ENCODE measurements around the gene BCLAF1. TPM values are rescaled to one million over a fixed set of nuclear protein-coding genes. Genes with fewer than 3 reads are reported as not detected.
A peak's percentile ranks its signal among the peaks of the same experiment; 100 is the strongest.

BCLAF1 gene
- total RNA-seq, 1 experiment from 2014 or later = 159 TPM

DNA sequence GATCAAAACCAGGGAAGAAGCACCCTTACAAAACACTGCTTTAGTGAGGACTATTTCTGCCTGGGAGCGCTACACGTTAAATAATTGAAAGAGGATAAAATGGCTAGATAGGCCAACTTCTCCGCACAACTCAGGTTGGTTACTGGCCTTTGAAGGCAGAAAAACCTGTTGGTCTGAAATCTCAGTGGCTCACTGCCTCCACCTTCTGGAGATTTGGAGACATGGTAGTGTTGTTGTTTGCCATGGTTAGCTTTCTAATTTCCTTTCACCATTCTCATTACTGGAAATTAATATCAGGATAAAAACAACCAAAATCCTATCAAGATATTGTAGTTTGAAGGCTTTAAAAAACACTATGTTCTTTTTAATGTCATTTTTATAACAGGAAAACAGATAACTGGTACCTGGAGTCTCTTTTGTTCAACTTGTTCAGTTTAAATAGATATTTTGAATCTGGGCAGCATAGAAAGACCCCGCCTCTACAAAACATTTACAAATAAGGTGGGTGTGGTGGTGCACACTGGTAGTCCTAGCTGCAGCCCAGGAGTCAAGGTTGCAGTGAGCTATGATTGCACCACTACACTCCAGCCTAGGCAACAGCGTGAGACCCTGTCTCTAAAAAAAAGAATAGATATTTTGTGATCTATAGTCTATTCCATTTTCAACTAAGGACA lies 27.5 kb upstream of the BCLAF1 start:
- ATAC-seq = peak; percentile 95
- Histone ChIP-seq H3K9me2 (ENCODE audit: insufficient read depth) (no peaks in the 10 kb centered on the region), H4K20me1 (ENCODE audit: insufficient read depth) (no peaks in the 10 kb centered on the region), H3K36me3 (ENCODE audit: control insufficient read depth in 1 of 2, insufficient read depth in 2 of 2, low read length in 2 of 2) (no peaks in the 10 kb centered on the region), H3K4me1 (ENCODE audit: control insufficient read depth in 1 of 2, insufficient read depth in 2 of 2, low read length in 2 of 2) (peaks cover 0 to 3% of the 10 kb centered on the region in 2 experiments; a peak in 1 of 4 replicates), H3K27me3 (ENCODE audit: insufficient read depth, low read length) (no peaks in the 10 kb centered on the region), H2AFZ (ENCODE audit: low read depth, low read length, poor library complexity, severe bottlenecking) (peak overlapping the region; percentile 36), H3K79me2 (ENCODE audit: insufficient read depth, low read length) (no peaks in the 10 kb centered on the region), H3K9ac (ENCODE audit: low read length) (no peak overlapping the region), H3K4me2 (ENCODE audit: low read length) (no peak overlapping the region), H3K9me3 (ENCODE audit: control insufficient read depth in 1 of 2, insufficient read depth in 1 of 2, low read depth in 1 of 2, low read length in 2 of 2) (no peaks in the 10 kb centered on the region), H3K27ac (ENCODE audit: low read depth, low read length) (no peak overlapping the region), H3K4me3 (replicated peaks in 1 of 2; ENCODE audit: low read depth in 1 of 2, low read length in 2 of 2) (no peak overlapping the region)
- TF ChIP-seq POLR2A (IDR thresholded peaks at IDR 0.05; ENCODE audit: borderline replicate concordance, extremely low read depth, insufficient read depth, insufficient read length) (no peak), SIN3A (IDR thresholded peaks at IDR 0.05; ENCODE audit: low read depth) (no peak), ZNF274 (IDR thresholded peaks at IDR 0.05; ENCODE audit: low read depth, low read length) (no peak), RAD21 (IDR thresholded peaks at IDR 0.05; ENCODE audit: low read depth) (peak; percentile 84), SRF (IDR thresholded peaks at IDR 0.05; ENCODE audit: low read depth) (no peak), SP1 (IDR thresholded peaks at IDR 0.05; ENCODE audit: low read depth) (no peak), CBX3 (IDR thresholded peaks at IDR 0.05; ENCODE audit: low read depth) (peak; percentile 58; the same call in 1 of the 2 replicates), ELF1 (IDR thresholded peaks at IDR 0.05; ENCODE audit: borderline replicate concordance, low read depth) (no peak), EZH2 (IDR thresholded peaks at IDR 0.05) (no peak)
- TF ChIP-seq, protein P1, sequence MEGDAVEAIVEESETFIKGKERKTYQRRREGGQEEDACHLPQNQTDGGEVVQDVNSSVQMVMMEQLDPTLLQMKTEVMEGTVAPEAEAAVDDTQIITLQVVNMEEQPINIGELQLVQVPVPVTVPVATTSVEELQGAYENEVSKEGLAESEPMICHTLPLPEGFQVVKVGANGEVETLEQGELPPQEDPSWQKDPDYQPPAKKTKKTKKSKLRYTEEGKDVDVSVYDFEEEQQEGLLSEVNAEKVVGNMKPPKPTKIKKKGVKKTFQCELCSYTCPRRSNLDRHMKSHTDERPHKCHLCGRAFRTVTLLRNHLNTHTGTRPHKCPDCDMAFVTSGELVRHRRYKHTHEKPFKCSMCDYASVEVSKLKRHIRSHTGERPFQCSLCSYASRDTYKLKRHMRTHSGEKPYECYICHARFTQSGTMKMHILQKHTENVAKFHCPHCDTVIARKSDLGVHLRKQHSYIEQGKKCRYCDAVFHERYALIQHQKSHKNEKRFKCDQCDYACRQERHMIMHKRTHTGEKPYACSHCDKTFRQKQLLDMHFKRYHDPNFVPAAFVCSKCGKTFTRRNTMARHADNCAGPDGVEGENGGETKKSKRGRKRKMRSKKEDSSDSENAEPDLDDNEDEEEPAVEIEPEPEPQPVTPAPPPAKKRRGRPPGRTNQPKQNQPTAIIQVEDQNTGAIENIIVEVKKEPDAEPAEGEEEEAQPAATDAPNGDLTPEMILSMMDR (IDR thresholded peaks at IDR 0.05 in 2 of 3, conservative IDR thresholded peaks at IDR 0.05 in 1 of 3; ENCODE audit: borderline replicate concordance in 1 of 3, insufficient read depth in 1 of 3, low read depth in 2 of 3, low read length in 2 of 3) = peak; percentile 48 to 87 (median 77); a peak in 5 of 6 replicates
- TF ChIP-seq, protein P2, sequence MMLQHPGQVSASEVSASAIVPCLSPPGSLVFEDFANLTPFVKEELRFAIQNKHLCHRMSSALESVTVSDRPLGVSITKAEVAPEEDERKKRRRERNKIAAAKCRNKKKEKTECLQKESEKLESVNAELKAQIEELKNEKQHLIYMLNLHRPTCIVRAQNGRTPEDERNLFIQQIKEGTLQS (IDR thresholded peaks at IDR 0.05) = no peak
- TF ChIP-seq, protein P3, sequence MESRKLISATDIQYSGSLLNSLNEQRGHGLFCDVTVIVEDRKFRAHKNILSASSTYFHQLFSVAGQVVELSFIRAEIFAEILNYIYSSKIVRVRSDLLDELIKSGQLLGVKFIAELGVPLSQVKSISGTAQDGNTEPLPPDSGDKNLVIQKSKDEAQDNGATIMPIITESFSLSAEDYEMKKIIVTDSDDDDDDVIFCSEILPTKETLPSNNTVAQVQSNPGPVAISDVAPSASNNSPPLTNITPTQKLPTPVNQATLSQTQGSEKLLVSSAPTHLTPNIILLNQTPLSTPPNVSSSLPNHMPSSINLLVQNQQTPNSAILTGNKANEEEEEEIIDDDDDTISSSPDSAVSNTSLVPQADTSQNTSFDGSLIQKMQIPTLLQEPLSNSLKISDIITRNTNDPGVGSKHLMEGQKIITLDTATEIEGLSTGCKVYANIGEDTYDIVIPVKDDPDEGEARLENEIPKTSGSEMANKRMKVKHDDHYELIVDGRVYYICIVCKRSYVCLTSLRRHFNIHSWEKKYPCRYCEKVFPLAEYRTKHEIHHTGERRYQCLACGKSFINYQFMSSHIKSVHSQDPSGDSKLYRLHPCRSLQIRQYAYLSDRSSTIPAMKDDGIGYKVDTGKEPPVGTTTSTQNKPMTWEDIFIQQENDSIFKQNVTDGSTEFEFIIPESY (IDR thresholded peaks at IDR 0.05; ENCODE audit: extremely low read depth, insufficient replicate concordance, low read length) = no peak
- intact Hi-C loops (cut with micrococcal nuclease) = loop anchor here (1.0 to 10.0 kb wide), 4 partner anchors 782 to 865 kb away; partner anchors contain the start of gene AHI1
- no TSS peak for BruUV-seq (replicated peaks)
- POLR2A ChIA-PET = interaction anchor here (0.7 to 1.1 kb wide), 2 partner anchors 27 to 61 kb away, joined by 3 to 4 read pairs; partner anchors contain the start of gene BCLAF1
- CTCF ChIA-PET = interaction anchor here (1.0 to 1.5 kb wide), 7 partner anchors 8 to 810 kb away, joined by 3 to 7 read pairs (median 3); partner anchors contain the start of gene BCLAF1
- DNase-seq (ENCODE audit: low read depth, low spot score) = peak; percentile 71
- RAD21 ChIA-PET (ENCODE audit: low non-redundant PET in 1 of 2, low total read pairs in 2 of 2, uncharacterized antibody in 2 of 2, unreplicated experiment in 2 of 2) = no interaction called here

Data from HCT116 (cell line).